ENCODE results near the gene SLC2A11.
"Not testable (repeated sequence)": the region's sequence is repeated elsewhere in the genome, so short reads cannot be mapped to it uniquely, and the experiment has no call there.

The SLC2A11 gene

DNA sequence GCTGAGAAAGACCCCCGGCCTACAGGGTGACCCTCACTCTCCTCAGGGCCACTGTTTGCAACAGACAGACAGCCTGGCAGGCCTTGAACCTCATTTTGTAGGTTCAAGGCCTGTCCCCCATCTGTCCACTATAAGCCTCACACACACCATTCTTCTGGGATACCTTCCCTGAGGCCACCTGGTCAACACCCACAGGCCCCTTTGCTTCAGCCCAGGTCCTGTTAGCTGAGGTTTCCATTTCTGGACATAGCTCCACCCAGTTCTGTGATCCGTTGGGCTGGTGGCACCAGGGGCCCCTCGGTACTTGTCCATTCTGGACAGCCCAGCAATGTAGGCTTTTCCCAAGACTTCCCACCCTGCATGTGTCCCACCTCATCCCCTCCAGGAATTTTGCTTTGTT is 39.6 kb downstream of the SLC2A11 start:
- no peak overlapping the region for H3K4me3 ChIP-seq (ENCODE audit: low read depth, low read length)
- DNase-seq (ENCODE audit: low read depth), result peak; percentile 16
- TF ChIP-seq, protein P1, sequence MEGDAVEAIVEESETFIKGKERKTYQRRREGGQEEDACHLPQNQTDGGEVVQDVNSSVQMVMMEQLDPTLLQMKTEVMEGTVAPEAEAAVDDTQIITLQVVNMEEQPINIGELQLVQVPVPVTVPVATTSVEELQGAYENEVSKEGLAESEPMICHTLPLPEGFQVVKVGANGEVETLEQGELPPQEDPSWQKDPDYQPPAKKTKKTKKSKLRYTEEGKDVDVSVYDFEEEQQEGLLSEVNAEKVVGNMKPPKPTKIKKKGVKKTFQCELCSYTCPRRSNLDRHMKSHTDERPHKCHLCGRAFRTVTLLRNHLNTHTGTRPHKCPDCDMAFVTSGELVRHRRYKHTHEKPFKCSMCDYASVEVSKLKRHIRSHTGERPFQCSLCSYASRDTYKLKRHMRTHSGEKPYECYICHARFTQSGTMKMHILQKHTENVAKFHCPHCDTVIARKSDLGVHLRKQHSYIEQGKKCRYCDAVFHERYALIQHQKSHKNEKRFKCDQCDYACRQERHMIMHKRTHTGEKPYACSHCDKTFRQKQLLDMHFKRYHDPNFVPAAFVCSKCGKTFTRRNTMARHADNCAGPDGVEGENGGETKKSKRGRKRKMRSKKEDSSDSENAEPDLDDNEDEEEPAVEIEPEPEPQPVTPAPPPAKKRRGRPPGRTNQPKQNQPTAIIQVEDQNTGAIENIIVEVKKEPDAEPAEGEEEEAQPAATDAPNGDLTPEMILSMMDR (IDR thresholded peaks at IDR 0.05; ENCODE audit: low read depth, low read length), result no peak
- TF ChIP-seq, protein P2, sequence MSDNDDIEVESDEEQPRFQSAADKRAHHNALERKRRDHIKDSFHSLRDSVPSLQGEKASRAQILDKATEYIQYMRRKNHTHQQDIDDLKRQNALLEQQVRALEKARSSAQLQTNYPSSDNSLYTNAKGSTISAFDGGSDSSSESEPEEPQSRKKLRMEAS (IDR thresholded peaks at IDR 0.05; ENCODE audit: low read depth, low read length), result no peak
- TF ChIP-seq MYC (IDR thresholded peaks at IDR 0.05; ENCODE audit: low read depth, low read length) (no peak), POLR2A (IDR thresholded peaks at IDR 0.05; ENCODE audit: extremely low read depth, insufficient read length) (no peak)

DNA sequence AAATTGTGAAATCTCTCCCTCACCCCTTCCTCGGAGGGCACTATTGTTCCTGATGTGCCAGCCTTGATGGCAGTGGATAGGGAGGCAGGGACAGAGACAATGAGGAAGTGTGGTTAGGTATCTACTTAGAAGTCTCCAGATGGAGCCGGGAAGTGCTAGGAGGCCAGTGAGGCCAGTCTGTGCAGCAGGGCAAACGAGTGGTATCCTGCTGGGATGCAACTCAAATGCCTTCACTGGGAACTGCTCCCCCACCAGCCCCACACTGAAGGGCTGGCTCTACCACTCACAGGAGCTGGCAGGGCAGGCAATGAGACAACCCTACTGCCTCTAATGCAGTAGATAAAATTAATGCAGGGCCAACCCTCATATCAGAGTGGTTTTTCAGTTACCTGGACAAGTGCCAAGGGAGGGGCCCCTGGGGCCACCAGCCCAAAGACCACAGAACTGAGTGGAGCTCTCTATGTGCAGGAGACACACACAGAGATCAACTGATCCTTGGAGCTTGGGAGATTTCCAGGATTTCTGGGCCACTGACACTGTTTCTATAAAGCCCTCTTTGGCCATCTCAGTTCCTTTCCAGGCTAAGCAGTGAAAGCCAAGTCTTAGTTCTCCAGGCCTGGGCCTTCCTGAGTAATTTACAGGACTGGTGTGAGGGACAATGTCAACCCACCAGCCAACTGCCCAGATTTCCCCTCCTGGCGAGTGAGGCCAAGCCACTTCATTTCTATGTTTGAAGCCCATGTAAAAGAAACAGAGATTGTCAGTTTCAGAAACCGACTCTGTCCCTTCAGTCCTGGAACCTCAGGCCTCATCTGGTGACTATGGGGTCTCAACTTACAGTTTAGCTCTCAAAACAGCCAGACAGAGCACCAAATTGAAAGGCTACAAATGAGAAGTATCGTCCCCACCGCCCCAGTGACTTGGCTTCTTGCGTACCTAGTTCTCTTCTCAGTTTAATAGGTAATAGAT is 40.6 kb downstream of the SLC2A11 start:
- no peak overlapping the region for H3K4me3 ChIP-seq (ENCODE audit: low read depth, low read length)
- TF ChIP-seq POLR2A (IDR thresholded peaks at IDR 0.05; ENCODE audit: extremely low read depth, insufficient read length) (no peak), MYC (IDR thresholded peaks at IDR 0.05; ENCODE audit: low read depth, low read length) (no peak)
- TF ChIP-seq, protein P1 (IDR thresholded peaks at IDR 0.05; ENCODE audit: low read depth, low read length), result no peak
- TF ChIP-seq, protein P2 (IDR thresholded peaks at IDR 0.05; ENCODE audit: low read depth, low read length), result no peak
- peak; percentile 59 for DNase-seq (ENCODE audit: low read depth)

DNA sequence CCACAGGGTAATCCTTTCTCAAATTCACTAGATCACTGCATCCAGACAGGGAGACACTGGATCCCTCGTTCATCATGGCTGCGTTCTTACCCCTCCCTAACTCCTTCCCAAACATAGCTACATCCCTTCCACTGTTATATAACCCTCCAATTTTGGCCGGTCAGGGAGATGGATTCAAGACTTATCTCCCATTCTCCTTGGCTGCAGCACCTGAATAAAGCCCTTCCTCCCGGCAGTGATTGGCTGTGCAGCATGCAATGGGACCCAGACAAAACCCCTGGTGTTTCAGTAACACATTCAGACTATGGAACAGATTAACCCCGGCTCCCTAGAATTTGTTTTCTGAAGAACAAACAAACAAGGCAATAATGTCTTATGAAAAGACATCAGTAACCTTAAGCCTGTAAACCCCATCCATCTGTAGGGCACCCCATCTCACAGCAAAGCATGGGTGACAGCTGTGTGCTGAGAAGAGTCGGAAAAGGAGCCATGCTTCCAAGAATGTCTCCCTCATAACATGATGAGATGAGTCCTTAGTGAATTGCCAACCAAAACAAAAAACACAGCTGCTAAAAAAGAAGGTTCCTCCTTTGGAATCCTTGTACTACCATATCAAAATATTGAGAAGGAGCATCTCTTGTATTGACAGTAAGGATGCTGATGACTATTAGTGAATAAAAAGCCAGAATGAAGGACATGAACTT is 41.5 kb downstream of the SLC2A11 start:
- no peak for DNase-seq (ENCODE audit: low read depth)
- H3K4me3 ChIP-seq (ENCODE audit: low read depth, low read length), result no peak overlapping the region
- TF ChIP-seq, protein P1 (IDR thresholded peaks at IDR 0.05; ENCODE audit: low read depth, low read length), result no peak
- TF ChIP-seq, protein P2 (IDR thresholded peaks at IDR 0.05; ENCODE audit: low read depth, low read length), result no peak
- no peak for TF ChIP-seq MYC (IDR thresholded peaks at IDR 0.05; ENCODE audit: low read depth, low read length)
- no peak for TF ChIP-seq POLR2A (IDR thresholded peaks at IDR 0.05; ENCODE audit: extremely low read depth, insufficient read length)

DNA sequence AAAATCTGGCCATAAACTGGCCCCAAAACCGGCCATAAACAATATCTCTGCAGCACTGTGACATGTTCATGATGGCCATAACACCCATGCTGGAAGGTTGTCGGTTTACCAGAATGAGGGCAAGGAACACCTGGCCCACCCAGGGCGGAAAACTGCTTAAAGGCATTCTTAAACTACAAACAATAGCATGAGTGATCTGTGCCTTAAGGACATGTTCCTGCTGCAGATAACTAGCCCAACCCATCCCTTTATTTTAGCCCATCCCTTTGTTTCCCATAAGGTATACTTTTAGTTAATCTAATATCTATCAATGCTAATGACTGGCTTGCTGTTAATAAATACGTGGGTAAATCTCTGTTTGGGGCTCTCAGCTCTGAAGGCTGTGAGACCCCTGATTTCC is 42.6 kb downstream of the SLC2A11 start:
- DNase-seq (ENCODE audit: low read depth); H3K4me3 ChIP-seq (ENCODE audit: low read depth, low read length): not testable (repeated sequence)

DNA sequence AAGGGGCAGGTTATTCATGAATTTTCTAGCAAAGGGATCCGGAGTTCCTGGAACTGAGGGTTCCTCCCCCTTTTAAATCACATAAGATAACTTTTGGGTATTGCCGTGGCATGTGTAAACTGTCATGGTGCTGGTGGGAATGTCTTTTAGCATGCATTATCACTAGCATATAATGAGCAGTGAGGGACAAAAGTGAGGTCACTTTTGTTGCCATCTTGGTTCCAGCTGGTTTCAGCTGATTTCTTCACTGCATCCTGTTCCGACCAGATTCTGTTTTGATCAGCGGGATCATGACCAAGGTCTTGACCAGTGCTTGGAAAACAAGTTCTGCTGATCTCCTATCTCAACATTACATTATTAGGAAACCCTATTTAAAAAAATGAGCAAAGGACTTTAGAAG is 43.9 kb downstream of the SLC2A11 start:
- no peak for DNase-seq (ENCODE audit: low read depth)
- TF ChIP-seq POLR2A (IDR thresholded peaks at IDR 0.05; ENCODE audit: extremely low read depth, insufficient read length) (no peak), MYC (IDR thresholded peaks at IDR 0.05; ENCODE audit: low read depth, low read length) (no peak)
- TF ChIP-seq, protein P1 (IDR thresholded peaks at IDR 0.05; ENCODE audit: low read depth, low read length), result no peak
- TF ChIP-seq, protein P2 (IDR thresholded peaks at IDR 0.05; ENCODE audit: low read depth, low read length), result no peak
- H3K4me3 ChIP-seq (ENCODE audit: low read depth, low read length), result no peak overlapping the region

DNA sequence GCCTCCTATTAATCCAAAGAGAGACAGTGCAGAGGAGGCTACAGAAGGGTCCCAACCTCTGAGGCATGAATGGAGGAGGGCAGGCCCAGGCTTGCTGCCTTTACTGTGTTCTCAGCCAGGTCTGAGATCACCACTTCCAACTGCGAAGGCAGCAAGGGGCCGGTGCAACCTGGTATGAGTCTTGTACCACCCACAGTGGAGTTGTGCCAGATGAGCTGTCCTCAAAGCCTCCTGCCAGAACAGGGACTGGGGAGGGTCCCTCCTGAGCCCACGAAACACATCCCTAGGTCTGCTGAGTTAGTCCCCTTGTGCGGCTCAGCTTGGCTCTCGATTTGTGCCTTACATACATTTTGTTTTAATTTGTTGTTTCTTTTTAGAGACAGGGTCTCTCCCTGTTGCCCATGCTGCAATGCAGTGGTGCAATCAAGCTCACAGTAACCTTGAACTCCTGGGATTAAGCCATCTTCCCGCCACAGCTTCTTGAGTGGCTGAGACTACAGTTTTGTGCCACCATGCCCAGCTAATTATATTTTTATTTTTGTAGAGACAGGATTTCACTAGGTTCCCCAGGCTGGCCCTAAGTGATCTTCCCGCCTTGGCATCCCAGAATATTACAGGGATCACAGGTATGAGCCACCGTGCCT is 45.8 kb downstream of the SLC2A11 start:
- DNase-seq (ENCODE audit: low read depth), result no peak
- TF ChIP-seq, protein P1 (IDR thresholded peaks at IDR 0.05; ENCODE audit: low read depth, low read length), result no peak
- TF ChIP-seq MYC (IDR thresholded peaks at IDR 0.05; ENCODE audit: low read depth, low read length) (no peak), POLR2A (IDR thresholded peaks at IDR 0.05; ENCODE audit: extremely low read depth, insufficient read length) (no peak)
- TF ChIP-seq, protein P2 (IDR thresholded peaks at IDR 0.05; ENCODE audit: low read depth, low read length), result no peak
- H3K4me3 ChIP-seq (ENCODE audit: low read depth, low read length), result no peak overlapping the region

Measured in NB4 (cell line).